ENCODE data around the gene MMP17.

GRCh38 chr12:131849700-131850553 is 21.7 kb downstream of the MMP17 start:
- TF ChIP-seq POLR2A (IDR thresholded peaks at IDR 0.05; ENCODE audit: low read depth, low read length) (no peak), POLR2AphosphoS5 (IDR thresholded peaks at IDR 0.05; ENCODE audit: low read depth, low read length) (no peak), TAF1 (IDR thresholded peaks at IDR 0.05; ENCODE audit: low read depth, low read length) (no peak), SPI1 (IDR thresholded peaks at IDR 0.05; ENCODE audit: low read depth, low read length) (no peak), POU2F2 (IDR thresholded peaks at IDR 0.05; ENCODE audit: low read depth, low read length) (no peak)

All from GM12891 (cell line).